ENCODE data around the gene DEFB121.
"Not testable (repeated sequence)": the region's sequence is repeated elsewhere in the genome, so short reads cannot be mapped to it uniquely, and the experiment has no call there.

The DEFB121 gene

DNA sequence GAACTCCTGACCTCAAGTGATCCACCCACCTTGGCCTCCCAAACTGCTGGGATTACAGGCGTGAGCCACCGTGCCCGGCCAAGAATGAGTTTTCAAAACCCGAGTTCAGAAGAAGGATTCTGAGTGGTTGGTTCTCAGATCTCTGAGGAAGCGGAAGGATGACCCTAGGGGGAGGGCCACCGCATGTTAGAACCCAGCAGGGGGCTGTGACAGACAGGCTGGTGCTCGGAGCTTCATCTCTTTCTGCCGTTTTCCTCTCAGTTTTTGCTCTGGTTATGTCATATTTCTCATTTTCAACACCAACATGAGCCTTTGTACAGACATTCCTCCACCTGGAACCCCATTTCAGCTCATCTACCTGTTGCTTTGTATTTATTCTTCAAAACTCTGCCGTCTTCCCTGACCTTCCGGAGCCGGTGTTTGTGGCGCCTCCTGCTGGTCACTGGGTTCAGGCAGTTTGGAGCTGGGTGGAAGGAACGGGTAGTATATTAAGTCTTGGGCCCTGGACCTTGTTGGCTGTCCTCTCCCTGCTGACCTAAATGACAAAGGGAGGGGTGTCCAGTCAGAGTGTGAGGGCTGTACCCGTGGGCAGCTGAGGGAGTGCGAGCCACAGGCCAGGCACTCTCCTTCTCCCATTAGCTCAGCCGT is 34.1 kb upstream of the DEFB121 start, which contains the start of gene DEFB123:
TSS of gene DEFB123 (plus strand) at position 621 of the 648 bp plus-strand sequence. CDS start 67 bp downstream, outside the sequence.
- TF ChIP-seq ZNF565 (CRISPR knock-in tag; conservative IDR thresholded peaks at IDR 0.05; ENCODE audit: low read depth) (no peak), ISL1 (CRISPR knock-in tag; IDR thresholded peaks at IDR 0.05) (no peak), ZNF8 (CRISPR knock-in tag; IDR thresholded peaks at IDR 0.05) (no peak), PPARA (CRISPR knock-in tag; IDR thresholded peaks at IDR 0.05; ENCODE audit: borderline replicate concordance) (no peak), RARB (CRISPR knock-in tag; IDR thresholded peaks at IDR 0.05) (no peak), OSR1 (CRISPR knock-in tag; IDR thresholded peaks at IDR 0.05) (no peak), TOX (CRISPR knock-in tag; IDR thresholded peaks at IDR 0.05; ENCODE audit: borderline replicate concordance) (no peak)
- TF ChIP-seq, protein P1, sequence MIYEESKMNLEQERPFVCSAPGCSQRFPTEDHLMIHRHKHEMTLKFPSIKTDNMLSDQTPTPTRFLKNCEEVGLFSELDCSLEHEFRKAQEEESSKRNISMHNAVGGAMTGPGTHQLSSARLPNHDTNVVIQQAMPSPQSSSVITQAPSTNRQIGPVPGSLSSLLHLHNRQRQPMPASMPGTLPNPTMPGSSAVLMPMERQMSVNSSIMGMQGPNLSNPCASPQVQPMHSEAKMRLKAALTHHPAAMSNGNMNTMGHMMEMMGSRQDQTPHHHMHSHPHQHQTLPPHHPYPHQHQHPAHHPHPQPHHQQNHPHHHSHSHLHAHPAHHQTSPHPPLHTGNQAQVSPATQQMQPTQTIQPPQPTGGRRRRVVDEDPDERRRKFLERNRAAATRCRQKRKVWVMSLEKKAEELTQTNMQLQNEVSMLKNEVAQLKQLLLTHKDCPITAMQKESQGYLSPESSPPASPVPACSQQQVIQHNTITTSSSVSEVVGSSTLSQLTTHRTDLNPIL (CRISPR knock-in tag; IDR thresholded peaks at IDR 0.05; ENCODE audit: low read depth): no peak
- TF ChIP-seq, protein P2, sequence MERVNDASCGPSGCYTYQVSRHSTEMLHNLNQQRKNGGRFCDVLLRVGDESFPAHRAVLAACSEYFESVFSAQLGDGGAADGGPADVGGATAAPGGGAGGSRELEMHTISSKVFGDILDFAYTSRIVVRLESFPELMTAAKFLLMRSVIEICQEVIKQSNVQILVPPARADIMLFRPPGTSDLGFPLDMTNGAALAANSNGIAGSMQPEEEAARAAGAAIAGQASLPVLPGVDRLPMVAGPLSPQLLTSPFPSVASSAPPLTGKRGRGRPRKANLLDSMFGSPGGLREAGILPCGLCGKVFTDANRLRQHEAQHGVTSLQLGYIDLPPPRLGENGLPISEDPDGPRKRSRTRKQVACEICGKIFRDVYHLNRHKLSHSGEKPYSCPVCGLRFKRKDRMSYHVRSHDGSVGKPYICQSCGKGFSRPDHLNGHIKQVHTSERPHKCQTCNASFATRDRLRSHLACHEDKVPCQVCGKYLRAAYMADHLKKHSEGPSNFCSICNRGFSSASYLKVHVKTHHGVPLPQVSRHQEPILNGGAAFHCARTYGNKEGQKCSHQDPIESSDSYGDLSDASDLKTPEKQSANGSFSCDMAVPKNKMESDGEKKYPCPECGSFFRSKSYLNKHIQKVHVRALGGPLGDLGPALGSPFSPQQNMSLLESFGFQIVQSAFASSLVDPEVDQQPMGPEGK (CRISPR knock-in tag; IDR thresholded peaks at IDR 0.05; ENCODE audit: borderline replicate concordance): no peak
- ATAC-seq: no peak; the same call in 1 of the 3 replicates

DNA sequence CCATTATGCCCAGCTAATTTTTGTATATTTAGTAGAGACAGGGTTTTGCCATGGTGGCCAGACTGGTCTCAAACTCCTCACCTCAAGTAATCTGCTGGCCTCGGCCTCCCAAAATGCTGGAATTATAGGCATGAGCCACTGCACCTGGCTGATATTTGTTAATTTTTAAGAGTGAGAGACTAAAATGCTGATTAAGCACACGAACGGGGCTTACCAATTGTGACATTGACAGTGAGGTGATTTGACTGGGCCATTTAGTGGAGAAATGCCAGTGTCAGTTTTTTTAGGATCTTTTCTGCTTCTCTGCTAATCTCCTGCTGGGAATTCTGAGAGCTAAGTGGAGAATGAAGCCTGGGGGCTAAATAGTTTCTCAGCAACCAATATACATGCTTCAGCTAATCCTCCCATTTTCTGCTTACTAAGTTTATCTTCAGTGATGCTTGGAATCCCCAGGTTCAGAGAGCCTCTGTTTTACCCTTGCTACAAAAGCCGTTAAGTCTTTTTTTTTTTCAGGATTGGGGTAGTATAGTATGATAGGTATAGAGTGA is 24.6 kb upstream of the DEFB121 start:
- no peak for ATAC-seq
- TF ChIP-seq ZNF8 (CRISPR knock-in tag; IDR thresholded peaks at IDR 0.05) (no peak), PPARA (CRISPR knock-in tag; IDR thresholded peaks at IDR 0.05; ENCODE audit: borderline replicate concordance) (no peak), ISL1 (CRISPR knock-in tag; IDR thresholded peaks at IDR 0.05) (no peak), ZNF70 (CRISPR knock-in tag; IDR thresholded peaks at IDR 0.05) (no peak), ESRRG (CRISPR knock-in tag; IDR thresholded peaks at IDR 0.05) (no peak), RARB (CRISPR knock-in tag; IDR thresholded peaks at IDR 0.05) (no peak), CSDC2 (CRISPR knock-in tag; IDR thresholded peaks at IDR 0.05) (no peak), ZFP30 (CRISPR knock-in tag; IDR thresholded peaks at IDR 0.05) (no peak), SNAI2 (CRISPR knock-in tag; IDR thresholded peaks at IDR 0.05) (no peak), ZFP3 (CRISPR knock-in tag; IDR thresholded peaks at IDR 0.05) (no peak), BACH2 (CRISPR knock-in tag; IDR thresholded peaks at IDR 0.05; ENCODE audit: borderline replicate concordance) (no peak), TOX (CRISPR knock-in tag; IDR thresholded peaks at IDR 0.05; ENCODE audit: borderline replicate concordance) (no peak), OSR1 (CRISPR knock-in tag; IDR thresholded peaks at IDR 0.05) (no peak), TCF4 (CRISPR knock-in tag; IDR thresholded peaks at IDR 0.05; ENCODE audit: borderline replicate concordance) (no peak)
- TF ChIP-seq, protein P2 (CRISPR knock-in tag; IDR thresholded peaks at IDR 0.05; ENCODE audit: borderline replicate concordance): no peak
- TF ChIP-seq, protein P3, sequence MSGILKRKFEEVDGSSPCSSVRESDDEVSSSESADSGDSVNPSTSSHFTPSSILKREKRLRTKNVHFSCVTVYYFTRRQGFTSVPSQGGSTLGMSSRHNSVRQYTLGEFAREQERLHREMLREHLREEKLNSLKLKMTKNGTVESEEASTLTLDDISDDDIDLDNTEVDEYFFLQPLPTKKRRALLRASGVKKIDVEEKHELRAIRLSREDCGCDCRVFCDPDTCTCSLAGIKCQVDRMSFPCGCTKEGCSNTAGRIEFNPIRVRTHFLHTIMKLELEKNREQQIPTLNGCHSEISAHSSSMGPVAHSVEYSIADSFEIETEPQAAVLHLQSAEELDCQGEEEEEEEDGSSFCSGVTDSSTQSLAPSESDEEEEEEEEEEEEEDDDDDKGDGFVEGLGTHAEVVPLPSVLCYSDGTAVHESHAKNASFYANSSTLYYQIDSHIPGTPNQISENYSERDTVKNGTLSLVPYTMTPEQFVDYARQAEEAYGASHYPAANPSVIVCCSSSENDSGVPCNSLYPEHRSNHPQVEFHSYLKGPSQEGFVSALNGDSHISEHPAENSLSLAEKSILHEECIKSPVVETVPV (CRISPR knock-in tag; IDR thresholded peaks at IDR 0.05): no peak
- TF ChIP-seq, protein P4, sequence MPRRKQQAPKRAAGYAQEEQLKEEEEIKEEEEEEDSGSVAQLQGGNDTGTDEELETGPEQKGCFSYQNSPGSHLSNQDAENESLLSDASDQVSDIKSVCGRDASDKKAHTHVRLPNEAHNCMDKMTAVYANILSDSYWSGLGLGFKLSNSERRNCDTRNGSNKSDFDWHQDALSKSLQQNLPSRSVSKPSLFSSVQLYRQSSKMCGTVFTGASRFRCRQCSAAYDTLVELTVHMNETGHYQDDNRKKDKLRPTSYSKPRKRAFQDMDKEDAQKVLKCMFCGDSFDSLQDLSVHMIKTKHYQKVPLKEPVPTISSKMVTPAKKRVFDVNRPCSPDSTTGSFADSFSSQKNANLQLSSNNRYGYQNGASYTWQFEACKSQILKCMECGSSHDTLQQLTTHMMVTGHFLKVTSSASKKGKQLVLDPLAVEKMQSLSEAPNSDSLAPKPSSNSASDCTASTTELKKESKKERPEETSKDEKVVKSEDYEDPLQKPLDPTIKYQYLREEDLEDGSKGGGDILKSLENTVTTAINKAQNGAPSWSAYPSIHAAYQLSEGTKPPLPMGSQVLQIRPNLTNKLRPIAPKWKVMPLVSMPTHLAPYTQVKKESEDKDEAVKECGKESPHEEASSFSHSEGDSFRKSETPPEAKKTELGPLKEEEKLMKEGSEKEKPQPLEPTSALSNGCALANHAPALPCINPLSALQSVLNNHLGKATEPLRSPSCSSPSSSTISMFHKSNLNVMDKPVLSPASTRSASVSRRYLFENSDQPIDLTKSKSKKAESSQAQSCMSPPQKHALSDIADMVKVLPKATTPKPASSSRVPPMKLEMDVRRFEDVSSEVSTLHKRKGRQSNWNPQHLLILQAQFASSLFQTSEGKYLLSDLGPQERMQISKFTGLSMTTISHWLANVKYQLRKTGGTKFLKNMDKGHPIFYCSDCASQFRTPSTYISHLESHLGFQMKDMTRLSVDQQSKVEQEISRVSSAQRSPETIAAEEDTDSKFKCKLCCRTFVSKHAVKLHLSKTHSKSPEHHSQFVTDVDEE (CRISPR knock-in tag; IDR thresholded peaks at IDR 0.05): no peak
- TF ChIP-seq, protein P1 (CRISPR knock-in tag; IDR thresholded peaks at IDR 0.05; ENCODE audit: low read depth): no peak

DNA sequence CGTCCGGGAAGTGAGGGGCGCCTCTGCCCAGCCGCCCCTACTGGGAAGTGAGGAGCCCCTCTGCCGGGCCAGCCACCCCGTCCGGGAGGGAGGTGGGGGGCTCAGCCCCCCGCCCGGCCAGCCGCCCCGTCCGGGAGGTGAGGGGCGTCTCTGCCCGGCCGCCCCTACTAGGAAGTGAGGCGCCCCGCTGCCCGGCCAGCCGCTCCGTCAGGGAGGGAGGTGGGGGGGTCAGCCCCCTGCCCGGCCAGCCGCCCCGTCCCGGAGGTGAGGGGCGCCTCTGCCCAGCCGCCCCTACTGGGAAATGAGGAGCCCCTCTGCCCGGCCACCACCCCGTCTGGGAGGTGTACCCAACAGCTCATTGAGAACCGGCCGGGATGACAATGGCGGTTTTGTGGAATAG is 21.6 kb upstream of the DEFB121 start:
- not testable (repeated sequence) for ATAC-seq

DNA sequence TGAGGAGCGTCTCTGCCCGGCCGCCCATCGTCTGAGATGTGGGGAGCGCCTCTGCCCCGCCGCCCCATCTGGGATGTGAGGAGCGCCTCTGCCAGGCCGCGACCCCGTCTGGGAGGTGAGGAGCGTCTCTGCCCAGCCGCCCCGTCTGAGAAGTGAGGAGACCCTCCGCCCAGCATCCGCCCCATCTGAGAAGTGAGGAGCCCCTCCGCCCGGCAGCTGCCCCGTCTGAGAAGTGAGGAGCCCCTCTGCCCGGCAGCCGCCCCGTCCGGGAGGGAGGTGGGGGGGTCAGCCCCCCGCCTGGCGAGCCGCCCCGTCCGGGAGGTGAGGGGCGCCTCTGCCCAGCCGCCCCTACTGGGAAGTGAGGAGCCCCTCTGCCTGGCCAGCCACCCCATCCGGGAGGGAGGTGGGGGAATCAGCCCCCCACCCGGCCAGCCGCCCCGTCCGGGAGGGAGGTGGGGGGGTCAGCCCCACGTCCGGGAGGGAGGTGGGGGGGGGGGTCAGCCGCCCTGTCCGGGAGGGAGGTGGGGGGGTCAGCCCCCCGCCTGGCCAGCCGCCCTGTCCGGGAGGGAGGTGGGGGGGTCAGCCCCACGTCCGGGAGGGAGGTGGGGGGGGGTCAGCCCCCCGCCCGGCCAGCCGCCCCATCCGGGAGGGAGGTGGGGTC is 21.0 kb upstream of the DEFB121 start:
- ATAC-seq: not testable (repeated sequence)

Data from SK-N-SH treated with all-trans-retinoic acid at 6 μM for 48 hours (cell line).